HFF-Myc (cell line): Measurements from ENCODE around the gene MYPN.
"Not testable (repeated sequence)": the region's sequence is repeated elsewhere in the genome, so short reads cannot be mapped to it uniquely, and the experiment has no call there.

ENCODE experiments used
- DNase-seq: peaks from one replicate; pipeline ENCODE4 v3.0.0-alpha.2; 2011; ENCODE audit warnings: low read depth; ENCODE audit errors: extremely low read depth
- H3K4me3 ChIP-seq: replicated peaks from 2 replicates; pipeline ENCODE4 v1.5.1; 2011; ENCODE audit warnings: low read depth, mild to moderate bottlenecking, control low read depth, low read length
- TF ChIP-seq, protein P1 (sequence below): IDR thresholded peaks from 2 replicates; pipeline ENCODE4 v1.5.1; 2012; ENCODE audit warnings: mild to moderate bottlenecking, low read depth, low read length, control low read depth; ENCODE audit errors: missing control alignments

MYPN gene

DNA sequence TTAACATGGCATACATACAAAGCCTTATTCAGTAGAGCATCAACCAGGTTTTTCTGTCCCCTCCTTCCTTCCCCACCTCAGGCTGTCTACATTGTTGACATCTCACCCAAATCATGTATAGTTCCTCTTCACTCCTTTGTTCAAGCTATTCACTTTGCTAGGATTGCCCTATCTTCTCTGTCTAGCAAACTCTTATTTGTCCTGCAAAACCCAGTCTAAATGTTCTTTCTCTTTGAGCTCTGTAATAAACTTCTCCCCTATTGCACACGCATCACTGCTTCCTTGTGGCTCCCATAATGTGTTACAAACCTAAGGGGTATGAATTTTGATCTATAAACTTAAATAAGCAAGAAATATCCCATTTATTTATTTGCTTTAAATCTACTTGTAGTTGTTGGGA lies 36.8 kb downstream of the MYPN start:
- TF ChIP-seq, protein P1, sequence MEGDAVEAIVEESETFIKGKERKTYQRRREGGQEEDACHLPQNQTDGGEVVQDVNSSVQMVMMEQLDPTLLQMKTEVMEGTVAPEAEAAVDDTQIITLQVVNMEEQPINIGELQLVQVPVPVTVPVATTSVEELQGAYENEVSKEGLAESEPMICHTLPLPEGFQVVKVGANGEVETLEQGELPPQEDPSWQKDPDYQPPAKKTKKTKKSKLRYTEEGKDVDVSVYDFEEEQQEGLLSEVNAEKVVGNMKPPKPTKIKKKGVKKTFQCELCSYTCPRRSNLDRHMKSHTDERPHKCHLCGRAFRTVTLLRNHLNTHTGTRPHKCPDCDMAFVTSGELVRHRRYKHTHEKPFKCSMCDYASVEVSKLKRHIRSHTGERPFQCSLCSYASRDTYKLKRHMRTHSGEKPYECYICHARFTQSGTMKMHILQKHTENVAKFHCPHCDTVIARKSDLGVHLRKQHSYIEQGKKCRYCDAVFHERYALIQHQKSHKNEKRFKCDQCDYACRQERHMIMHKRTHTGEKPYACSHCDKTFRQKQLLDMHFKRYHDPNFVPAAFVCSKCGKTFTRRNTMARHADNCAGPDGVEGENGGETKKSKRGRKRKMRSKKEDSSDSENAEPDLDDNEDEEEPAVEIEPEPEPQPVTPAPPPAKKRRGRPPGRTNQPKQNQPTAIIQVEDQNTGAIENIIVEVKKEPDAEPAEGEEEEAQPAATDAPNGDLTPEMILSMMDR, result no peak
- no peak overlapping the region for H3K4me3 ChIP-seq
- no peak for DNase-seq

- no peak overlapping the region for H3K4me3 ChIP-seq
- TF ChIP-seq, protein P1, result no peak
- DNase-seq, result no peak
Observed at GRCh38 chr10:68151453-68151852, 42.2 kb downstream of the MYPN start.

DNA sequence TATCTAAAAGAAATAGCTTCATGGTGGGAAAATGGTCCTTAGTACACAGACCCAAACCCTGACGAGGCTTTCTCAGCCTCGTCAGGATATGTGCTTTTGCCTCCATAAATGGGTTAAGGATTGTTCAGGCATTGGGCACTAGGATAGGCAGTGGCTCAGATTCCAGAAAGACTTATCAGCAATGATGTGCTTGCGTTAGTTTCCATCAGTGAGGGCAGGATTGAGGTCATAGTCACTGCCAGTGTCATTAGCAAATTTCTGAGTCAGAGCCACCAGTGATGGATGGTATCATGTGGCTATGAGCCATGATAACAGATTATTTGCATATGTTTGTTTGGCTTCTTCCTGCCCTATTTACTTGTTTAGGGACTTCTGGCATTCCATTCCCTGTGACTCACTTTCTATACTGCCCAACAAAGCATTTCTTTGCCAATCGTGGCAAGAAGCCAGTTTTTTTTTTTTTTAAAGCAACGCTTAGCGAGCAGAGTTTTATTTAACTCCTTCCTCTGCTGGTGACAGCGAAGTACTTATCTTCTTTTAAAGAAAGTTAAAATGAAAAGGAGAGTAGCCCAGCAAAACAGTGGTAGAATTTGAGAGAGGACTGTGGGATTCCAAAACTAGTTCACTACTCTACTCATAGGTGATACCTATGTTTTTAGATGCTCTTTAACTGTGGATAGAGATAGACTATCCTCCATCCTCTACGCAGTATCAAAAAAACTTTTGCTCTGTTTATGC lies 44.4 kb downstream of the MYPN start:
- TF ChIP-seq, protein P1, result no peak
- no peak overlapping the region for H3K4me3 ChIP-seq
- peak; percentile 95 for DNase-seq

GRCh38 chr10:68154211-68154497 lies 44.9 kb downstream of the MYPN start:
- DNase-seq, result no peak
- H3K4me3 ChIP-seq, result no peak overlapping the region

GRCh38 chr10:68155615-68156210 lies 46.4 kb downstream of the MYPN start:
- no peak overlapping the region for H3K4me3 ChIP-seq
- TF ChIP-seq, protein P1, result no peak
- DNase-seq, result no peak

More at GRCh38 chr10:68154211-68154497, 44.9 kb downstream of the MYPN start:
- TF ChIP-seq, protein P1, result no peak

DNA sequence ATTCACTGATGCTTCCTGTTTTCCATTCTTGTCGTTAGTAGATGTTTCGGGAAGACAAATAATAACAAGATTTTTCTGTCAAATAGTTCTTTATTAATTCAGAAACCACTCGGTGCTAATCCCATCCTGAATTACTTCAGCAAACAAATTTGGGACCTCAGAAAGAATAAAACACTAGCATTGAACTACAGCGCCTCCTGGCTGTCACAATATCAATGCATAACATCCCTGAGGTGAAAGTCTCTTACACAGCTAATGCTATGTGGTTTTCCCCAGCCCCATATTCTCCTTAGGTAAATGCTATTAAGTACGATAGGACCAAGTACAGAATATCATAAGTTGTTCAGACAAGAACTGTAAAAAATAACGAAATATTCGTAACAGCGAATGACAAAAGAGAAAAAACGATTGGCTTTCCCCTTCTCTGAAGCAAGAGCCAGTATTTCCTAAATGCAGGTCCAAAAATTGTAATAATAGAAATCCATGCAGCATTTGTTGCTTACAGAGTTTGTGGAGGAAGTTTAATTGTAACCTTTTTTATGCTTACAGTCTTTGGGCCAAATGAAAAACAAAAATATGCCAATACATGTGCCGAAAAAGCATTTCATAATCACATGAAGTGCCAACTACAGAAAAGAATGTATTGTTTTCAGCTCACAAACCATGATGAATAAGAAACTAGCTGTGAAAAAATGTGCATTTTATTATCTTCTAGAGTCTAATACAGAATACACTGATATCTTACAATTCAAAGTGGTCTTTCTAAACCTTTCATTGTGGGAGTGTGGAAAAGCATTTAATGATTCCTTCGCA lies 47.3 kb downstream of the MYPN start:
- TF ChIP-seq, protein P1, result peak; percentile 75
- DNase-seq, result peak; percentile 62
- no peak overlapping the region for H3K4me3 ChIP-seq

- DNase-seq, H3K4me3 ChIP-seq: not testable (repeated sequence)
Observed at GRCh38 chr10:68157522-68157921, 48.2 kb downstream of the MYPN start.
